BJ (cell line): ENCODE data around the gene LZTS2. TPM values are rescaled to one million over a fixed set of nuclear protein-coding genes. Genes with fewer than 3 reads are reported as not detected.

Experiments used
- CTCF ChIA-PET: fragments of 350-600 bp; formaldehyde crosslinking; extraction: SDS; loops from one replicate; lab custom pipeline; 2021; ENCODE audit warnings: antibody characterized with exemption, inconsistent platforms; lab: Yijun Ruan, JAX
- POLR2A ChIA-PET: fragments of 300-600 bp; sonication (Branson Sonifier 250); formaldehyde crosslinking; extraction: SDS; loops from one replicate; lab custom pipeline; 2021; ENCODE audit warnings: antibody characterized with exemption; lab: Charles Lee
- DNase-seq: peaks from one replicate; pipeline ENCODE4 v3.0.0-alpha.2; 2011; ENCODE audit warnings: low read depth
- H3K27me3 ChIP-seq: 2 replicates; pipeline ENCODE4 v1.6.0; 2011; ENCODE audit warnings: low read length; ENCODE audit not compliant: control insufficient read depth, insufficient read depth
- H3K36me3 ChIP-seq: 2 replicates; pipeline ENCODE4 v1.5.1; 2011; ENCODE audit warnings: low read length; ENCODE audit not compliant: control insufficient read depth, insufficient read depth
- H3K4me3 ChIP-seq: 2 replicates; pipeline ENCODE4 v1.5.1; 2011; ENCODE audit warnings: low read depth, mild to moderate bottlenecking, control low read depth, low read length
- CTCF ChIP-seq: IDR thresholded peaks from 2 replicates; pipeline ENCODE4 v1.5.1; 2011; ENCODE audit warnings: low read depth, mild to moderate bottlenecking, control low read depth, inconsistent platforms, low read length, moderate library complexity; ENCODE audit not compliant: insufficient read depth
- polyA plus RNA-seq: library from polyadenylated mRNA; depleted of rRNA; stranded (reverse); fragments of >200 nt; gene quantifications from 2 replicates; pipeline ENCODE4 v1.2.3, GENCODE V29; 2011

LZTS2 gene
- polyA plus RNA-seq, 1 experiment: 81.5 TPM

- H3K4me3 ChIP-seq: peak overlapping the region; percentile 71
- H3K36me3 ChIP-seq: peaks cover 10% of the 10 kb centered on the region
- DNase-seq: no peak
- no peaks in the 10 kb centered on the region for H3K27me3 ChIP-seq
- CTCF ChIA-PET: interaction anchor here (0.6 to 21.8 kb wide), 15 partner anchors 10 to 84 kb away, joined by 3 to 479 read pairs (median 7); partner anchors contain the start of genes KAZALD1, MRPL43, PDZD7 and SFXN3
- POLR2A ChIA-PET: interaction anchor here (0.6 kb wide), 1 partner anchor 19 kb away, joined by 3 read pairs; no protein-coding TSS in a partner anchor
- TF ChIP-seq CTCF: no peak
These were observed 2.8 kb upstream of the LZTS2 start for GRCh38 chr10:100996678-100997359.

- peak; percentile 94 for TF ChIP-seq CTCF
- H3K4me3 ChIP-seq: peak overlapping the region; percentile 71
- H3K27me3 ChIP-seq: no peaks in the 10 kb centered on the region
- peaks cover 11% of the 10 kb centered on the region for H3K36me3 ChIP-seq
- no peak for DNase-seq
- POLR2A ChIA-PET: interaction anchor here (0.6 kb wide), 1 partner anchor 18 kb away, joined by 3 read pairs; no protein-coding TSS in a partner anchor
- CTCF ChIA-PET: interaction anchor here (0.6 to 21.8 kb wide), 23 partner anchors 9 to 143 kb away, joined by 3 to 479 read pairs (median 4); partner anchors contain the start of genes KAZALD1, MRPL43, PDZD7 and SFXN3
These were observed 2.0 kb upstream of the LZTS2 start for GRCh38 chr10:100997360-100998182.

- CTCF ChIA-PET: interaction anchor here (0.6 to 21.8 kb wide), 22 partner anchors 9 to 142 kb away, joined by 3 to 479 read pairs (median 5); partner anchors contain the start of genes KAZALD1, MRPL43, PDZD7 and SFXN3
- Histone ChIP-seq H3K27me3 (no peaks in the 10 kb centered on the region), H3K36me3 (peaks cover 15% of the 10 kb centered on the region), H3K4me3 (peak overlapping the region; percentile 71)
- POLR2A ChIA-PET: interaction anchor here (0.6 kb wide), 1 partner anchor 940 kb away, joined by 5 read pairs; no protein-coding TSS in a partner anchor
- no peak for DNase-seq
- TF ChIP-seq CTCF: no peak
These were observed 1.2 kb upstream of the LZTS2 start for GRCh38 chr10:100998183-100998990.

GRCh38 chr10:100998991-100999741 is 442 bp upstream of the LZTS2 start:
- Histone ChIP-seq H3K27me3 (no peaks in the 10 kb centered on the region), H3K4me3 (peak overlapping the region; percentile 71), H3K36me3 (peaks cover 17% of the 10 kb centered on the region)
- TF ChIP-seq CTCF: peak; percentile 67
- ChIA-PET POLR2A (interaction anchor here (0.6 kb wide), 1 partner anchor 939 kb away, joined by 5 read pairs; no protein-coding TSS in a partner anchor), CTCF (interaction anchor here (0.7 to 21.8 kb wide), 11 partner anchors 9 to 70 kb away, joined by 3 to 479 read pairs (median 7); partner anchors contain the start of genes KAZALD1, PDZD7 and SFXN3)
- DNase-seq: no peak
